GM18873 (cell line): ENCODE measurements around the gene MIPEP.

Experiments
- ATAC-seq: cut with Tn5 transposase; IDR thresholded peaks from one replicate; pipeline ENCODE4 v1.9.1; 2021; ENCODE audit warnings: mild to moderate bottlenecking, moderate library complexity, moderate number of reproducible peaks; ENCODE audit not compliant: unreplicated experiment, low FRiP score

Gene MIPEP

GRCh38 chr13:23690668-23691067 lies 198.5 kb downstream of the MIPEP start:
- ATAC-seq: no peak

- no peak for ATAC-seq
These were observed 200.9 kb downstream of the MIPEP start for GRCh38 chr13:23688336-23688735.

- no peak for ATAC-seq
These were observed 201.6 kb downstream of the MIPEP start for GRCh38 chr13:23687614-23688013.

GRCh38 chr13:23686948-23687347 lies 202.3 kb downstream of the MIPEP start:
- no peak for ATAC-seq

GRCh38 chr13:23685416-23685815 lies 203.8 kb downstream of the MIPEP start:
- ATAC-seq: no peak

- ATAC-seq: no peak
These were observed 204.6 kb downstream of the MIPEP start for GRCh38 chr13:23684647-23685046.

GRCh38 chr13:23683084-23683483 lies 206.1 kb downstream of the MIPEP start:
- no peak for ATAC-seq

- no peak for ATAC-seq
These were observed 208.1 kb downstream of the MIPEP start for GRCh38 chr13:23680845-23681669.
